ENCODE measurements around the gene PLEK2.
"Not testable (repeated sequence)": the region's sequence is repeated elsewhere in the genome, so short reads cannot be mapped to it uniquely, and the experiment has no call there.

The PLEK2 gene

GRCh38 chr14:67428501-67429031 is 16.6 kb upstream of the PLEK2 start:
- no peak for DNase-seq (ENCODE audit: low read depth)

- peak; percentile 35 for DNase-seq (ENCODE audit: low read depth)
These were observed 15.1 kb upstream of the PLEK2 start for GRCh38 chr14:67426983-67427606.

DNA sequence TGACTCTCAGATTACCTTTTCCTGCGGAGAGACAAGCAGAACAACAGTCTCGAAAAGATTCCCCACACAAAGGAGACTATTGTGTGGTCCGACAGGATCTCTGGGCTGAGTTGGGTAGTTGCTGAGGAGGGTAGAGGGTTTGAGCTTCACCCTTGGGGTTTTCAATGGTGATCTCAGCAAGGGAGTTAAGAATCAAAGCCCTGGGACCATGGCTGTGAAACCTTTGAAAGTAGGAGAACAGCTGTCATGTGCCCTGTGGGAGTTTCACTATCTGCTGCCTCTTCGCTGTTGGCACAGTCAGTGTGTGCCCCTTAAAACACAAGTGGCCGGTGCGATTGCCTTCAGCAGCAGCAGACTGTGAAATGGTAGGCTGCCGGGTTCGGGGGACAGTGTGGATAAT is 14.2 kb upstream of the PLEK2 start:
- DNase-seq (ENCODE audit: low read depth), result no peak

- DNase-seq (ENCODE audit: low read depth), result no peak
These were observed 13.6 kb upstream of the PLEK2 start for GRCh38 chr14:67425608-67426007.

DNA sequence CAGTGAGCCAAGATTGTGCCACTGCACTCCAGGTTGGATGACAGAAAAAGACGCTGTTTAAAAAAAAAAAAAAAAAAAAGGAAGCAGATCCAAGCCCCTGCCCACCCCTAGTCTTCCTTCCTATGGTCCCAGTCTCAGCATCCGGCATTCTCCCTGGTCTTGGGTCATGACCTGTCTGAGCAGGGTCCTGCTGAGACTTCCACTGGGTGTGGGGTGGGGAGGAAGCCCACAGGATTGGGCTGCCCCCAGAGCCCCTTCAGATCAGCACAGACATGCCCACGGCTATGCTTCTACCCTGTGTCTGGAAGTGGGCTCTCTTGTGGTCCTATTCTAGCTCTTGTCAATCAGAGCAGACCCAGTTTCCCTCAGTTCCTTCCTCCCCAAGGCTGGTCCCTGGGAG is 12.6 kb upstream of the PLEK2 start:
- no peak for DNase-seq (ENCODE audit: low read depth)

- DNase-seq (ENCODE audit: low read depth), result no peak
These were observed 11.5 kb upstream of the PLEK2 start for GRCh38 chr14:67423424-67423823.

GRCh38 chr14:67421356-67422224 is 9.6 kb upstream of the PLEK2 start:
- DNase-seq (ENCODE audit: low read depth), result no peak

DNA sequence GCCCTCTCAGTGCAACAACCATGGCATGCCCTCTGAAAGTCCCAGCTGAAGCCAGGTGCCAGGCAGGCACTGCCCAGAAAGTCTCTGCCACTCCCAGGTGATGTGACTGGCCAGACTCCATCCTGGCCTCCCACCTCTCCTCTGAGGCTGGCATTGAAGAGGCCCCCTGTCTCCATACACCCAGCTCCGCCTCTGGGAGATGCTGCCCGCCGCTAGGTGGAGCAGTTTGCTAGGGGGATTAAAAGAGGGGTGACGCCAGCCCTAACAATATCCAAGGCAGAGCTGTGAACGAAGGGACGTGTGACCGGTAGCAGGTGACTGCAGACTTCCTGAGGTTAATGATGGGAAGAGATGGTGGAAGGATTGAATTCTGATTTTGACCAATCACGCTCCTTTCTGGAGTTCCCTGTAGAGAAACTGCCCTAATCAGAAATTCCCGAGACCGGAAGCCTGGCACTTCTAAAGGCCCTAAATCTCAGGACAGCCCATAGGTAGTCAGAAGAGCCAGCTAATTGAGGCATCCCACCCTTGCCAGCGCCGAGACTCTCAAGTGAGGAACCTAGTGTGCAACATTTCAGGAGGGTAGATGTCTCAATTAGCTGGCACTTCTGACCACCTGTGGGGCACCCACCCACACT is 8.3 kb upstream of the PLEK2 start:
- DNase-seq (ENCODE audit: low read depth), result no peak

- DNase-seq (ENCODE audit: low read depth), result peak; percentile 9
These were observed 6.6 kb upstream of the PLEK2 start for GRCh38 chr14:67418401-67419191.

GRCh38 chr14:67417633-67418032 is 5.7 kb upstream of the PLEK2 start:
- DNase-seq (ENCODE audit: low read depth), result no peak

- no peak for DNase-seq (ENCODE audit: low read depth)
These were observed 4.8 kb upstream of the PLEK2 start for GRCh38 chr14:67416810-67417209.

DNA sequence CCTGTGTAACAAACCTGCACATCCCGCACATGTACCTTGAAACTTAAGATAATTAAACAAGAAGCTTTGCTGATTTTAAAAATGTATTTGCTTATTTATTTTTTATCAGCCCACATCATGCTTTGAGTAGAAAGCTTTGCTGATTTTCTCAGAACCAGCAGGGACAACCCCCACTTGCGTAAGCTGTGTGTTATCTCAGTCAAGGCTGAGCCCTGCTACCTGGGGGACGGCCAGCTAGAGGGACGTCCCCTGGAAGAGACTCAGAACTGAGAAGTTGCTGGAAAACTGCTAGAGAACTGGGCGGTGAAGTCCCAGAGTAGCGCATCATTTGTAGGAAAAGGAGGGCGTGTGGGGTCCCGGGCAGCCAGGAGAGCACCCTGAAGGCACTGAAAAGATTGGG is 4.1 kb upstream of the PLEK2 start:
- DNase-seq (ENCODE audit: low read depth), result no peak

DNA sequence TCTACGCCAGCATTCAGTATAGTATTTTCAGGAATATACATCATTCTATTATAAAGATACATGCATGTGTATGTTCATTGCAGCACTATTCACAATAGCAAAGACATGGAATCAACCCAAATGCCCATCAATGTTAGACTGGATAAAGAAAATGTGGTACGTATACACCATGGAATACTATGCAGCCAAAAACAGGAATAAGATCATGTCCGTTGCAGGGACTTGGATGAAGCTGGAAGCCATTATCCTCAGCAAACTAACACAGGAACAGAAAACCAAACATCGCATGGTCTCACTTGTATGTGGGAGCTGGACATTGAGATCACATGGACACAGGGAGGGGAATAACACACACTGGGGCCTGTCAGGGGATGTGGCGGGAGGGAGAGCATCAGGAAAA is 3.6 kb upstream of the PLEK2 start:
- DNase-seq (ENCODE audit: low read depth), result not testable (repeated sequence)

- DNase-seq (ENCODE audit: low read depth), result peak; percentile 71
These were observed 2.1 kb upstream of the PLEK2 start for GRCh38 chr14:67413806-67414769.

GRCh38 chr14:67411370-67411769 is 595 bp downstream of the PLEK2 start:
- DNase-seq (ENCODE audit: low read depth), result no peak

DNA sequence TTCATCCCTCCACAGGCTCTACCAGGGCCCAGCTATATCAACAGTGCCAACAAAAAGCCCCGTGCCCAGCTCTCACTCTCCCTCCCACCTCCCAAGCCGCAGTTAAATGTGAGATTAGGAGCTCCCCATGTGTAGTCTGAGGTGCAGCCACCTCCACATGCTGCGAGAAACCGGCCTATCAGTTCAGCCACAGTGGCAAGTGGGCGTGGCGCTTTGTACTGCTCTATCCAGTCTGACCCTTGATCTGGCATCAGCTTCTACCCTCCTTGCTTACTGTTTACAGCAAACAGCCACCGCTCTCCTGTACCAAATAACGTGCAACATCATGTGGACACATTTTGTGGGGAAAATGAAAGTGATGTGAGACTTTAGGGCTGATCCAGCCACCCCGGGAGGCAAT is 1.7 kb downstream of the PLEK2 start:
- no peak for DNase-seq (ENCODE audit: low read depth)

- DNase-seq (ENCODE audit: low read depth), result no peak
These were observed 2.5 kb downstream of the PLEK2 start for GRCh38 chr14:67409461-67409860.

DNA sequence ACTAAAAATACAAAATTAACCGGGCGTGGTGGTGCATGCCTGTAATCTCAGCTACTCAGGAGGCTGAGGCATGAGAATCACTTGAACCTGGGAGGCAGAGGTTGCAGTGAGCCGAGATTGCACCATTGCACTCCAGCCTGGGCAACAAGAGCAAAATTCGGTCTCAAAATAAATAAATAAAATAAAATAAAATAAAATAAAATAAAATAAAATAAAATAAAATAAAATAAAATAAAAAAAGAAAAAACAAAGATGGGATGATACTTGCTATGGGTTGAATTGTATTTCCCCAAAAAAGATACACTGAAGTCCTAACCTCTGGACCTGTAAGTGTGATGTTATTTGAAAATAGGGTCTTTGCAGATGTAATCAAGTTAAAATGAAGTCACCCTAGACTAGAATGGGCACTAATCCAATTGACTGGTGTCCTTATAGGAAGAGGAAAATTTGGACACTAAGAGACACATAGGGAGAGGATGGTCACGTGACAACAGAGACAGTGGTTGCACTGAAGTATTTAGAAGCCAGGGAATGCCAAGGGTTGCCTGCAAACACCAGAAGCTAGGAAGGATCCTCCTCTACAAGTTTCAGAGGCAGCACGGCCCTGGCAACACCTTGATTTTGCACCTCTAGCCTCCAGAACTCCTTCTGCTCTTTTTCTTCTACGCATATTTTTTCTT is 3.7 kb downstream of the PLEK2 start:
- DNase-seq (ENCODE audit: low read depth), result not testable (repeated sequence)

GRCh38 chr14:67405771-67406170 is 6.2 kb downstream of the PLEK2 start:
- DNase-seq (ENCODE audit: low read depth), result no peak

DNA sequence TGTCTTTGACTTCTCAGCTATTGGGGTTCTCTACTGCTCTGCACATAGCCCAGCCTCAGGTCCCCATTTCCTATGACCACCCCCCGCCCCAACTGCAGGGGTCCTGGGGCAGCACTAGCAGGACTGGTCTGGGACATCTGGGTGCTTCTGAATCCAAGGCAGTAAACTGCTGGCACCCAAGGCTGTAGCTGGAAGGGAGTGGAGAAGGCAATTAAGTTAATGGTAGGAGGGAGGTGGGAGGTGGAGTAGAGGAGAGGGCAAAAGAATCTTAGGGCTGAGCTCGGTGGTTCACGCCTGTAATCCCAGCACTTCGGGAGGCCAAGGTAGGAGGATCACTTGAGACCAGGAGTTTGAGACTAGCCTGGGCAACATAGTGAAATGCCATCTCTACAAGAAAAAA is 11.5 kb downstream of the PLEK2 start:
- no peak for DNase-seq (ENCODE audit: low read depth)

Data from HS-27A (cell line).